Body of pancreas (tissue), 4 donors: ENCODE data around the gene FRMD4B. TPM values are rescaled to one million over a fixed set of nuclear protein-coding genes. Genes with fewer than 3 reads are reported as not detected.
A peak's percentile ranks its signal among the peaks of the same experiment; 100 is the strongest.

Experiments
- ATAC-seq: fragments of 150-250 bp; one replicate; pipeline ENCODE4 v1.9.1; 2016
- DNase-seq, 4 donors: peaks; one replicate each; pipeline ENCODE4 v3.0.0-alpha.2; 2019
- H3K27ac ChIP-seq, 4 donors: fragments of 200-600 bp; sonication (generic); 1 replicate in 3 of 4; 2 replicates in 1 of 4; pipeline versions ENCODE4 v1.5.1 to v1.6.1; 2016 to 2019; ENCODE audit warnings: mild to moderate bottlenecking in 1 of 4, mixed read lengths in 1 of 4, moderate library complexity in 1 of 4
- H3K27me3 ChIP-seq, 2 donors: fragments of 200-600 bp; sonication (generic); one replicate each; pipeline ENCODE4 v1.6.0; 2016; ENCODE audit warnings: mild to moderate bottlenecking in 1 of 2
- H3K36me3 ChIP-seq, 2 donors: fragments of 200-600 bp; sonication (generic); replicated peaks in 1 of 2; 2 replicates each; pipeline ENCODE4 v1.5.1; 2016; ENCODE audit warnings: low read depth in 2 of 2; ENCODE audit not compliant: insufficient read depth in 1 of 2
- H3K4me1 ChIP-seq: fragments of 200-600 bp; sonication (generic); one replicate; pipeline ENCODE4 v1.6.0; 2016
- H3K4me3 ChIP-seq, 2 donors: fragments of 200-600 bp; sonication (generic); 1 replicate in 1 of 2; 2 replicates in 1 of 2; pipeline ENCODE4 v1.5.1; 2016 to 2019
- H3K9me3 ChIP-seq, 3 donors: fragments of 200-600 bp; sonication (generic); 1 replicate in 2 of 3; 2 replicates in 1 of 3; pipeline ENCODE4 v1.5.1; 2016
- POLR2A ChIP-seq, 3 donors: fragments of 450-650 bp; IDR thresholded peaks; one replicate each; pipeline ENCODE4 v1.6.1; 2016; ENCODE audit warnings: antibody characterized with exemption in 3 of 3, mild to moderate bottlenecking in 2 of 3
- WGBS, 2 donors: methylation state at CpG; one replicate each; pipeline ENCODE4 v1.1.5; 2017; 5-methylcytosine and 5-hydroxymethylcytosine counted together
- intact Hi-C: fragments of 100-400 bp; cut with DNase I; formaldehyde crosslinking; loops from one replicate; pipeline ENCODE4 v1.15.1; 2023
- total RNA-seq, 2 donors: library from RNA; depleted of rRNA; stranded (reverse); fragments of >200 nt; gene quantifications; one replicate each; pipeline ENCODE4 v1.1.0, GENCODE V29; 2016
- TF ChIP-seq, protein P1 (sequence below), 7 experiments: fragments of 450-650 bp in 4 of 7; fragments of 200-600 bp in 3 of 7; sonication (generic) in 3 of 7; IDR thresholded peaks; one replicate each; pipeline ENCODE4 v1.5.1; 2016 to 2019; ENCODE audit warnings: antibody characterized with exemption in 7 of 7

The FRMD4B gene
- total RNA-seq, 2 donors from 2014 or later = 7.3 to 14.3 TPM

GRCh38 chr3:69252141-69252540 lies 133.7 kb downstream of the FRMD4B start:
- intact Hi-C loops = no loop called here
- TF ChIP-seq, protein P1, sequence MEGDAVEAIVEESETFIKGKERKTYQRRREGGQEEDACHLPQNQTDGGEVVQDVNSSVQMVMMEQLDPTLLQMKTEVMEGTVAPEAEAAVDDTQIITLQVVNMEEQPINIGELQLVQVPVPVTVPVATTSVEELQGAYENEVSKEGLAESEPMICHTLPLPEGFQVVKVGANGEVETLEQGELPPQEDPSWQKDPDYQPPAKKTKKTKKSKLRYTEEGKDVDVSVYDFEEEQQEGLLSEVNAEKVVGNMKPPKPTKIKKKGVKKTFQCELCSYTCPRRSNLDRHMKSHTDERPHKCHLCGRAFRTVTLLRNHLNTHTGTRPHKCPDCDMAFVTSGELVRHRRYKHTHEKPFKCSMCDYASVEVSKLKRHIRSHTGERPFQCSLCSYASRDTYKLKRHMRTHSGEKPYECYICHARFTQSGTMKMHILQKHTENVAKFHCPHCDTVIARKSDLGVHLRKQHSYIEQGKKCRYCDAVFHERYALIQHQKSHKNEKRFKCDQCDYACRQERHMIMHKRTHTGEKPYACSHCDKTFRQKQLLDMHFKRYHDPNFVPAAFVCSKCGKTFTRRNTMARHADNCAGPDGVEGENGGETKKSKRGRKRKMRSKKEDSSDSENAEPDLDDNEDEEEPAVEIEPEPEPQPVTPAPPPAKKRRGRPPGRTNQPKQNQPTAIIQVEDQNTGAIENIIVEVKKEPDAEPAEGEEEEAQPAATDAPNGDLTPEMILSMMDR (IDR thresholded peaks at IDR 0.05) = no peak
- TF ChIP-seq POLR2A (IDR thresholded peaks at IDR 0.05) = no peak
- Histone ChIP-seq H3K9me3 (no peaks in the 10 kb centered on the region), H3K36me3 (no peaks in the 10 kb centered on the region), H3K4me3 (no peak overlapping the region), H3K27ac (peak overlapping the region in 1 of 4 donors; percentile 67), H3K4me1 (peaks cover 15% of the 10 kb centered on the region), H3K27me3 (no peaks in the 10 kb centered on the region)
- ATAC-seq (no peak), DNase-seq (no peak)
- 72 to 74% methylated on average over 4 of the region's 4 CpGs for WGBS, 2 donors

DNA sequence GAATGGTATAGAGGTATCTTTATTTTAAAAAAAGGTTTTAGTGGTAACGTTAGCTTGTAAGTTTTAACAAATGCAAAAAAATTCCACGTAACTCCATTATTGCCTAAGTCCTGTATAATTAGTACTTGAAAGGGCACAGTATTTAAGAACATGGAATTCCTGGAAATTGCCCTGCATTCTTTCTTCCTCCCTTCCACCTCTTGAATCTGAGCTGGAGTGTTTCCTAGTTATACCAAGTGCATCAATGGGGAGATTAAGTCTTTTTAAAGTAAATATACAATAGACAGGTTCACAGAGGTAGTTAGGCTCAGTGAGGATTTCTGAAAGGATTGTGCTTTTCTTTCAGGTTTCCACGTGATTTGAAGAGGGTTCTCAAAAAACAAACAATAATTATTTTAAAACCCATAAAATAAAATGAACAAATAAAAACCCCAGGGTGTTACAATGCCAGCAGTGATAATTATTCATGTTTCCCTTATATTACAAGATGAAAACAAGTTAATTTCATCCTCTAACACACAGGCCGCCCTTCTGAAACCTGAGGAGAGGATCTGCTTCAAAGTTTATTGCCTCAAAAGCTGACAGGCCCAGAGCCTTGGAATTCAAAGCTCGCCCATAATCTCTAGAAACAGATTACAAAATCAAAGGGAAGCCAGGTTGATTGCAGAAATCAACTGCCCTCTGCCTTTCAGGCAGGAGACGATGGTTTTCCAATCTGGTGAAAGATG lies 134.6 kb downstream of the FRMD4B start:
- ATAC-seq = no peak

DNA sequence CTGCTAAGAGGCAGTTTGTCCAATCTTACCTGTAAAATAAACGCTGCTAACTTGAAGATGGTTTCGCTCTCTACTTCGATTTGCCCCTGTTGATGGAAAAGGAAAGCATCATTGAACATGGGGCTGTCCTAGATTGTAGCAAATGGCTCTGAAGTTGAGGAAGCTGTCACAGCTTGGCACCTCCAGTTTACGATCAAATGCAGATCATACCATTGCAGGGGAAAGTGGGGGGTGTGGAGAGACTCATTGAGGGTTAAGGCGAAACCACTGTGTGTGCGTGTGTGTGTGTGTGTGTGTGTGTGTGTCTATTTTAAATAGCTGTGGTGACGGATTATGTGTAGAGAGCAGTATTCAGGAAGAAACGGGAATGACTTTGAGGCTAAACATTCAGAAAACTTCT lies 135.9 kb downstream of the FRMD4B start:
- Histone ChIP-seq H3K27ac (peak overlapping the region in 3 of 4 donors; percentile 62 to 67 (median 62)), H3K27me3 (no peaks in the 10 kb centered on the region), H3K36me3 (no peaks in the 10 kb centered on the region), H3K4me1 (peaks cover 15% of the 10 kb centered on the region), H3K9me3 (no peaks in the 10 kb centered on the region), H3K4me3 (peak overlapping the region in 1 of 2 donors; percentile 14)
- peak in 1 of 3 donors; percentile 49 for TF ChIP-seq POLR2A (IDR thresholded peaks at IDR 0.05)
- TF ChIP-seq, protein P1 (IDR thresholded peaks at IDR 0.05) = peak in 1 of 7 experiments; percentile 3
- 42 to 43% methylated on average over 8 of the region's 8 CpGs for WGBS, 2 donors
- DNase-seq = peak; percentile 36 to 70 (median 48)
- intact Hi-C loops = no loop called here
- ATAC-seq = peak; percentile 76

More for the DNA sequence above, 134.6 kb downstream of the FRMD4B start:
- intact Hi-C loops = no loop called here
- peaks cover 15% of the 10 kb centered on the region for H3K4me1 ChIP-seq
- H3K9me3 ChIP-seq = no peaks in the 10 kb centered on the region
- no peaks in the 10 kb centered on the region for H3K27me3 ChIP-seq
- no peaks in the 10 kb centered on the region for H3K36me3 ChIP-seq
- TF ChIP-seq, protein P1 (IDR thresholded peaks at IDR 0.05) = no peak
- no peak for TF ChIP-seq POLR2A (IDR thresholded peaks at IDR 0.05)
- H3K27ac ChIP-seq = peak overlapping the region in 1 of 4 donors; percentile 67
- DNase-seq = no peak
- no peak overlapping the region for H3K4me3 ChIP-seq
- 63 to 65% methylated on average over 6 of the region's 6 CpGs for WGBS, 2 donors

DNA sequence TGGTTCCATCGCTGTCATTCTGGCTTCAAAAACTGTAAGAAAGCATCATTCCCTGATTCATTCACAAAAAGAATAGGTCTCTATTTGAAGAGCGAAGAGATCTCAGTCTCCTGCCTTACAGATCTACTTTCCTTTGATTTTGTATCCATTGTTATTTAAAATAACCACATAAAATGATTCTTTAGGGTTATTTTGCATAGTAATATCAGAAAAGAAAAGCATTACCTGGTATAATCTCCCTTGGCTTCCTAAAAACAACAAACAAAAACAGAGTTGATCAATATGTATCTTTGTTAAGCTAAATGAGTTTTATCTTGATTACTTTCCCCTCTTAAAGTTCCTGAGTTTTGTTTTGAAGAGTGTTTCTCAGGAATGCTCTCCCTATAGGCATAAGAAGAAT lies 136.9 kb downstream of the FRMD4B start:
- H3K4me3 ChIP-seq = peak overlapping the region in 1 of 2 donors; percentile 14
- H3K9me3 ChIP-seq = no peaks in the 10 kb centered on the region
- 60 to 69% methylated on average over 2 of the region's 2 CpGs for WGBS, 2 donors

More for the DNA sequence above, 136.9 kb downstream of the FRMD4B start:
- Histone ChIP-seq H3K36me3 (no peaks in the 10 kb centered on the region), H3K4me1 (peaks cover 20% of the 10 kb centered on the region), H3K27ac (peak overlapping the region in 3 of 4 donors; percentile 62 to 67 (median 62)), H3K27me3 (no peaks in the 10 kb centered on the region)
- no peak for ATAC-seq
- TF ChIP-seq, protein P1 (IDR thresholded peaks at IDR 0.05) = no peak
- TF ChIP-seq POLR2A (IDR thresholded peaks at IDR 0.05) = no peak
- intact Hi-C loops = no loop called here
- DNase-seq = no peak
